Measurements from ENCODE around the gene TTLL10. TPM values are rescaled to one million over a fixed set of nuclear protein-coding genes. Genes with fewer than 3 reads are reported as not detected.

Gene TTLL10
- total RNA-seq, 4 donors from 2014 or later = 0.19 to 0.44 TPM; not detected in 2

- H3K27me3 ChIP-seq = no peaks in the 10 kb centered on the region
- H3K4me3 ChIP-seq = no peak overlapping the region
- no peaks in the 10 kb centered on the region for H3K9me3 ChIP-seq
- intact Hi-C loops (cut with DNase I) = no loop called here
- H3K4me1 ChIP-seq = peaks cover 10 to 44% (median 17%) of the 10 kb centered on the region in 3 donors
- TF ChIP-seq POLR2A (IDR thresholded peaks at IDR 0.05) (no peak), CTCF (IDR thresholded peaks at IDR 0.05) (no peak)
- H3K36me3 ChIP-seq = peaks cover 24 to 74% (median 25%) of the 10 kb centered on the region in 3 donors
- 64 to 76% methylated on average over 18 of the region's 52 CpGs for WGBS, 2 donors
- no peak for DNase-seq
- peak overlapping the region in 2 of 4 donors; percentile 48 to 59 for H3K27ac ChIP-seq
Observed at GRCh38 chr1:1217621-1218523, 44.2 kb downstream of the TTLL10 start.

- TF ChIP-seq POLR2A (IDR thresholded peaks at IDR 0.05) (no peak), CTCF (IDR thresholded peaks at IDR 0.05) (no peak)
- intact Hi-C loops (cut with DNase I) = no loop called here
- DNase-seq = no peak
- Histone ChIP-seq H3K4me1 (peaks cover 2 to 37% (median 13%) of the 10 kb centered on the region in 3 donors), H3K27ac (no peak overlapping the region), H3K4me3 (no peak overlapping the region), H3K36me3 (peaks cover 31 to 82% (median 33%) of the 10 kb centered on the region in 3 donors), H3K9me3 (no peaks in the 10 kb centered on the region), H3K27me3 (no peaks in the 10 kb centered on the region)
- 86 to 87% methylated on average over 6 to 9 of the region's 36 CpGs for WGBS, 2 donors
Observed at GRCh38 chr1:1218524-1219200, 45.0 kb downstream of the TTLL10 start.

GRCh38 chr1:1219341-1219740, 45.7 kb downstream of the TTLL10 start:
- WGBS, 2 donors = 87% methylated on average over 3 of the region's 20 CpGs; no CpG with 5 or more reads in 1 of the 2 donors
- TF ChIP-seq CTCF (IDR thresholded peaks at IDR 0.05) (no peak), POLR2A (IDR thresholded peaks at IDR 0.05) (no peak)
- Histone ChIP-seq H3K4me3 (no peak overlapping the region), H3K36me3 (peaks cover 34 to 89% (median 36%) of the 10 kb centered on the region in 3 donors), H3K27ac (peak overlapping the region in 1 of 4 donors; percentile 9), H3K27me3 (no peaks in the 10 kb centered on the region), H3K4me1 (peaks cover 0 to 30% (median 12%) of the 10 kb centered on the region in 3 donors), H3K9me3 (no peaks in the 10 kb centered on the region)
- intact Hi-C loops (cut with DNase I) = no loop called here
- no peak for DNase-seq

- Histone ChIP-seq H3K9me3 (no peaks in the 10 kb centered on the region), H3K4me1 (peaks cover 0 to 29% (median 5%) of the 10 kb centered on the region in 3 donors), H3K36me3 (peaks cover 36 to 97% (median 36%) of the 10 kb centered on the region in 3 donors), H3K27me3 (no peaks in the 10 kb centered on the region), H3K4me3 (no peak overlapping the region), H3K27ac (no peak overlapping the region)
- WGBS, 2 donors = 60 to 87% methylated on average over 1 to 3 of the region's 24 CpGs
- no peak for TF ChIP-seq POLR2A (IDR thresholded peaks at IDR 0.05)
- no peak for TF ChIP-seq CTCF (IDR thresholded peaks at IDR 0.05)
- intact Hi-C loops (cut with DNase I) = no loop called here
- DNase-seq = no peak
Observed at GRCh38 chr1:1220197-1220596, 46.5 kb downstream of the TTLL10 start.

Measured in esophagus squamous epithelium (tissue), 5 donors.